ENCODE results near the gene FOXB2. TPM values are rescaled to one million over a fixed set of nuclear protein-coding genes. Genes with fewer than 3 reads are reported as not detected.

The FOXB2 gene
- total RNA-seq, 1 donor from 2014 or later: not detected

DNA sequence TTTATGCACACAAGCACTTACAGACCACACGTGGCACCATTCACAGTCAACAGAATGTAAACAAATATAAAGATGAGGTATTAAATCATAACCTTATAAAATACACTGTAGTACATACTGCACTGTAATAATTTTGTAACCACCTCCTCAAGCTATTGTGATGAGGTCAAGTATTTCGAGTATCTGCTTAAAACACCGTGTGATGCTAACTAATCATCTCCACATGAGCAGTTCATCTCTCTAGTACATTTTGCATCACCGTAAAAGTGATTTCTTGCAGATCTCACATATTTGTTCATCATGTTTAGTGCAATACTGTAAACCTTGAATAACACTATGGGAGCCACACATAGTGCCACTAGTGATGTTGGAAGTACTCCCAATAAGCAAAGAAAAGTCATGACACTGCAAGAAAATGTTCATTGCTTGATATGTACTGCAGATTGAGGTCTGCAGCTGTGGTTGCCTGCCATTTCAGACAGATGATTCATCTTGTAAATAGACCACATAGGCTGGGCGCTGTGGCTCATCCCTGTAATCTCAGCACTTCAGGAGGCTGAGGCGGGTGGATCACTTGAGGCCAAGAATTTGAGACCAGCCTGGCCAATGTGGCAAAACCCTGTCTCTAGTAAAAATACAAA lies 44.3 kb downstream of the FOXB2 start:
- no peaks in the 10 kb centered on the region for H3K36me3 Mint-ChIP-seq
- Histone ChIP-seq H2AFZ (replicated peaks) (no peak overlapping the region), H4K20me1 (ENCODE audit: low read depth) (no peaks in the 10 kb centered on the region), H3K79me2 (ENCODE audit: low read depth) (no peaks in the 10 kb centered on the region), H3K36me3 (no peaks in the 10 kb centered on the region), H3K27ac (no peak overlapping the region), H3K9me3 (ENCODE audit: low read depth) (no peaks in the 10 kb centered on the region), H3F3A (ENCODE audit: low read depth) (no peaks in the 10 kb centered on the region), H3K4me2 (no peak overlapping the region), H3K4me3 (no peak overlapping the region), H3K27me3 (no peaks in the 10 kb centered on the region), H3K4me1 (no peaks in the 10 kb centered on the region), H3K9ac (no peak overlapping the region)
- H3K27me3 Mint-ChIP-seq (ENCODE audit: insufficient read depth, low read depth): peaks cover 4% of the 10 kb centered on the region
- peaks cover 15% of the 10 kb centered on the region for H3K9me3 Mint-ChIP-seq
- no peak overlapping the region for H3K27ac Mint-ChIP-seq
- no peak overlapping the region for H3K4me3 Mint-ChIP-seq
- no peak for DNase-seq (ENCODE audit: low spot score)
- TF ChIP-seq, protein P1, sequence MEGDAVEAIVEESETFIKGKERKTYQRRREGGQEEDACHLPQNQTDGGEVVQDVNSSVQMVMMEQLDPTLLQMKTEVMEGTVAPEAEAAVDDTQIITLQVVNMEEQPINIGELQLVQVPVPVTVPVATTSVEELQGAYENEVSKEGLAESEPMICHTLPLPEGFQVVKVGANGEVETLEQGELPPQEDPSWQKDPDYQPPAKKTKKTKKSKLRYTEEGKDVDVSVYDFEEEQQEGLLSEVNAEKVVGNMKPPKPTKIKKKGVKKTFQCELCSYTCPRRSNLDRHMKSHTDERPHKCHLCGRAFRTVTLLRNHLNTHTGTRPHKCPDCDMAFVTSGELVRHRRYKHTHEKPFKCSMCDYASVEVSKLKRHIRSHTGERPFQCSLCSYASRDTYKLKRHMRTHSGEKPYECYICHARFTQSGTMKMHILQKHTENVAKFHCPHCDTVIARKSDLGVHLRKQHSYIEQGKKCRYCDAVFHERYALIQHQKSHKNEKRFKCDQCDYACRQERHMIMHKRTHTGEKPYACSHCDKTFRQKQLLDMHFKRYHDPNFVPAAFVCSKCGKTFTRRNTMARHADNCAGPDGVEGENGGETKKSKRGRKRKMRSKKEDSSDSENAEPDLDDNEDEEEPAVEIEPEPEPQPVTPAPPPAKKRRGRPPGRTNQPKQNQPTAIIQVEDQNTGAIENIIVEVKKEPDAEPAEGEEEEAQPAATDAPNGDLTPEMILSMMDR (IDR thresholded peaks at IDR 0.05): no peak
- TF ChIP-seq EZH2 (IDR thresholded peaks at IDR 0.05) (no peak), EZH2phosphoT487 (IDR thresholded peaks at IDR 0.05) (no peak)
- H3K4me1 Mint-ChIP-seq: no peaks in the 10 kb centered on the region

DNA sequence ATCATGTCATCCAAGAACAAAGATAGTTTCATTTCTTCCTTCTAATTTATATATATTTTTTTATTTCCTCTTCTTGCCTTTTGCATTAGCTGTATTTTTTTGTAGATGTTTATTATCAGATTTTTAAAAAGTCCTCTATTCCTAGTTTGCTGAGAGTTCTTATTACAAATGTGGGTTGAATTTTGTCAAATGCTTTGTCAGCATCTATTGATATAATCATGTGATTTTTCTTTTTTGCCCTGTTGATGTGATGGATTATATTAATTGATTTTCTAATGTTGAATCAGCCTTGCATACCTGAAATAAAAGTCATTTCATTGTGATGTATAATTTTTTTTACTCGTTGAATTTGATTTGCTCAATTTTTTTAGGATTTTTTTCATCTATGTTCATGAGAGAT lies 46.9 kb downstream of the FOXB2 start:
- H3K4me3 Mint-ChIP-seq: no peak overlapping the region
- H3K27ac Mint-ChIP-seq: no peak overlapping the region
- H3K9ac ChIP-seq: no peak overlapping the region
- DNase-seq (ENCODE audit: low spot score): no peak
- H3K9me3 ChIP-seq (ENCODE audit: low read depth): no peaks in the 10 kb centered on the region
- no peak overlapping the region for H2AFZ ChIP-seq (replicated peaks)
- H3K27me3 Mint-ChIP-seq (ENCODE audit: insufficient read depth, low read depth): peaks cover 7% of the 10 kb centered on the region
- H3K27me3 ChIP-seq: no peaks in the 10 kb centered on the region
- no peak overlapping the region for H3K4me3 ChIP-seq
- no peaks in the 10 kb centered on the region for H3K36me3 Mint-ChIP-seq
- H3K4me1 ChIP-seq: no peaks in the 10 kb centered on the region
- no peaks in the 10 kb centered on the region for H3K79me2 ChIP-seq (ENCODE audit: low read depth)
- no peak for TF ChIP-seq EZH2 (IDR thresholded peaks at IDR 0.05)
- TF ChIP-seq, protein P1 (IDR thresholded peaks at IDR 0.05): no peak
- no peak for TF ChIP-seq EZH2phosphoT487 (IDR thresholded peaks at IDR 0.05)
- H3K27ac ChIP-seq: no peak overlapping the region
- no peaks in the 10 kb centered on the region for H3K4me1 Mint-ChIP-seq
- H4K20me1 ChIP-seq (ENCODE audit: low read depth): no peaks in the 10 kb centered on the region
- no peaks in the 10 kb centered on the region for H3K36me3 ChIP-seq
- H3F3A ChIP-seq (ENCODE audit: low read depth): no peaks in the 10 kb centered on the region
- H3K4me2 ChIP-seq: no peak overlapping the region
- peaks cover 9% of the 10 kb centered on the region for H3K9me3 Mint-ChIP-seq

Small RNA genes within 50 kb of the gene (small RNA-seq; reads per million reads assigned to genes)
- gene ATP5MFP3: not detected

Other genes starting within 250 kb of the FOXB2 start
- 18.4 and 28.2 TPM in 2 replicates for gene PRUNE2, start 113.5 kb upstream of the FOXB2 start, total RNA-seq (ENCODE audit: low replicate concordance)
- gene VPS13A, start 157.9 kb downstream of the FOXB2 start, total RNA-seq (ENCODE audit: low replicate concordance): 39.9 and 66.8 TPM in 2 replicates